ENCODE data around the gene NLRP14.

The NLRP14 gene

GRCh38 chr11:7060868-7061267, 40.6 kb downstream of the NLRP14 start:
- DNase-seq, result no peak

- DNase-seq, result no peak
Measured at GRCh38 chr11:7062534-7062933, 42.3 kb downstream of the NLRP14 start.

- DNase-seq, result no peak
Measured at GRCh38 chr11:7072401-7073028, 52.2 kb downstream of the NLRP14 start.

- no peak for DNase-seq
Measured at GRCh38 chr11:7077101-7077500, 56.8 kb downstream of the NLRP14 start.

GRCh38 chr11:7079545-7080135, 59.4 kb downstream of the NLRP14 start:
- DNase-seq, result no peak

GRCh38 chr11:7080900-7081299, 60.6 kb downstream of the NLRP14 start:
- DNase-seq, result no peak

GRCh38 chr11:7081441-7081840, 61.2 kb downstream of the NLRP14 start:
- DNase-seq, result no peak

- DNase-seq, result no peak
Measured at GRCh38 chr11:7088921-7089320, 68.6 kb downstream of the NLRP14 start, which contains the start of gene RBMXL2. Gene RBMXL2 (plus strand): TSS chr11:7088998. CDS start chr11:7089121, 123 bp downstream.

GRCh38 chr11:7089328-7090251, 69.3 kb downstream of the NLRP14 start:
- no peak for DNase-seq

GRCh38 chr11:7098235-7098832, 78.1 kb downstream of the NLRP14 start:
- DNase-seq, result no peak

GRCh38 chr11:7115780-7116179, 95.5 kb downstream of the NLRP14 start:
- DNase-seq, result no peak

GRCh38 chr11:7116370-7116769, 96.1 kb downstream of the NLRP14 start:
- DNase-seq, result no peak

All from 8988T (cell line).